ENCODE results near the gene GPATCH2L.

GPATCH2L gene

DNA sequence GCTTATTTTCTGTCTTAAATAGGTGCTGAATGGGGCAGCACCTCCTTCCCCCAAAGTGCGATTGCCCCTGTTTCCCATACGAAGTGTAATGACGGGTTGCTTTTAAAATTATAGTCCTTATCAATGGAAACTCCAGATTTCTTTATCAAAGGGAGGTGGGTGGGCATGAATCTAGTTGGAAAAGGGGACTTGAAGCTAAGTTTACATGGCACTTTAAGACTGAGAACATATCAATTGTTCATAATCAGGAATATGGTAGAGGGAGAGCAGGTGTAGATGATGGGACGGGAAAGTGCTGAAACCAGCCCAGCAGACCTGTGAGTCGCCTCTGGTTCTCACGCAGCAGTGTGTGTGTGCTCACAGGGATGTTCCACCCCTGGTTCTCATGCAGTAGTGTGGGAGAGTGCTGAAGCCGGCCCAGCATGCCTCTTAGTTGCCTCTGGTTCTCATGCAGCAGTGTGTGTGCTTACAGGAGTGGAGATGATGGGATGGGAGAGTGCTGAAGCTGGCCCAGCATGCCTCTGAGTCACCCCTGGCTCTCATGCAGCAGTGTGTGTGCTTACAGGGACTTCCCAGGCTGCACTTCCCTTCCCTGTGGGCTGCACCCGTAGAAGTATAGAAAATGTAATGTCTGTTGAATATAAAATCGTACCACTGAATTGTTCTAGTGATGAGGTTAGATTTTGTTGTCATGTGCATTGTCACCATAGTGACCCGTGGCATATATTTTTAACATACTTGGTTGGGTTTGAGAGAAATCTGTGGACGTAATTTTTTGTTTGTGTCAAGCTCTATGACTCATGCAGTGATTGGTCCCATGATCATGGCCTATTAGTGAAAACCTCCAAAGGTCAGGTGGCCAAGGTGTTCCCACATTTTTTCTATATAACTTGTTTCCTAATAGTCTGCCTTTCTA is 51.6 kb downstream of the GPATCH2L start:
- DNase-seq: no peak

DNA sequence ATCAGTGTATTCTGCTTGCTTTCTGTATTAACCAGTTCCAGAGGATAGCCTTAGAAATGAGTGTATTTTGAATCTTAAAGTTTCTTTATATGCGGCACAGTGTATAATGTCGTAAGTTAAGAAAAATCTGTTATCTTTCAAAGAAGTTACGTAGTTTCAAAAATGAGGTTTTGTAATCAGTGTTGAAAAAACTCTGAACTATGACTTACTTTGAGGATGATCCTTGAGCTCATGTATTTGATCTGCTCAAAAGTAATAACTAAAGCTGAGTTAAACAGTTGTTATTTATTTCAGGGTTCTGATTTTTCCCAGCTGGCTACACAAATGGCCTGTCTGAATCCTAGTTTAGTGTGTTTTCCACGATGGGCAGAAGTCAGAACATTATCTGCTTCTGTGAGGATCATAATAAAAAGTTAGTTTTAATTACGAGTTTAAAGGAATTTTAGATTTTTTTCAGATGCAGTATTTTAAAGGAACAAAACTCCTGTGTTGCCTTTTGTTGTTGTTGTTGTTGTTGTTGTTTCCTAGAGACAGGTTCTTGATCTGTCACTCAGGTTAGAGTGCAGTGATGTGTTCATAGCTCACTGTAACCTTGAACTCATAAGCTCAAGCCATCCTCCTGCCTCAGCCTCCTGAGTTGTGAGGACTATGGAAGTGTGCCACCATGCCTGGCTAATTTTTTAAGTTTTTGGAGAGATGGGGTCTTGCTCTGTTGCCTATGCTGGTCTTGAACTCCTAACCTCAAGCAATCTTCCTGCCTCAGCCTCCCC is 52.9 kb downstream of the GPATCH2L start:
- no peak for DNase-seq

DNA sequence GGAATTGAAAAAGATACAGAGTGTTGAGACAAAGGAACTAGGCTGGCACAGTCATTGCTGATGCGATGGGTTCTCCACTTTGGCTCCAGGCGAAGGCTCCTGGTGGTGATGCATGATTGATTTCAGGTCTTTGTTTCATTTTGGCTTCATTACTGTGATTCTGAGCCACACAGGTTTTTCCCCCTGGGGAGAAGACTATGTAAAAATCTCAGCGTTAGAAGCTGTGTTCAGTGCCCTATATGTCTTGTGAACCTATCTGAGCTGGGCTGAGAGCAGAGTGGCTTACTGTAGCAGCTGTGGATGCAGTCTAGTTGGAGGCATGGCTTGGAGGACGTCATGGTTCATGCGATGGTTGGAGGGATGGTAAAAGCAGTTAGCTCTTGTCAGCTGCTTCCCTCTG is 54.0 kb downstream of the GPATCH2L start:
- DNase-seq: no peak

DNA sequence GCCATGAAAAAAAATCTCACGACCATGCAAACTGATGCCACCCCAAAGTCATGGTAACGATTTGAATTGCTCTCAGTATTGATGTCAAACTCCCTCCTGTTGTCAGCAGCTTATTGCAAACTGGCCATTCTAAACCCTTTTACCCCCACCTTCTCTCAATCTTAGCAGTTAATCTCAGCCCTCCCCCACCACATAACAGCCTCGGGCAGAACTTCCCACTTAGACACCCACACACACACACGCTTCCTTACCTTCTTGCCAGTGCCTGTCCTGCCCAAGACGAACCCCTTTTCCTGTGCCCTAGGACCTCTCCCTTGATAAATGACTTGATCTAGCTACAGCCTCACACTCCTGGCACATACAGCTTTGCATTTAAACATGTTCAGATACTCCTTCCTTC is 56.6 kb downstream of the GPATCH2L start:
- no peak for DNase-seq

DNA sequence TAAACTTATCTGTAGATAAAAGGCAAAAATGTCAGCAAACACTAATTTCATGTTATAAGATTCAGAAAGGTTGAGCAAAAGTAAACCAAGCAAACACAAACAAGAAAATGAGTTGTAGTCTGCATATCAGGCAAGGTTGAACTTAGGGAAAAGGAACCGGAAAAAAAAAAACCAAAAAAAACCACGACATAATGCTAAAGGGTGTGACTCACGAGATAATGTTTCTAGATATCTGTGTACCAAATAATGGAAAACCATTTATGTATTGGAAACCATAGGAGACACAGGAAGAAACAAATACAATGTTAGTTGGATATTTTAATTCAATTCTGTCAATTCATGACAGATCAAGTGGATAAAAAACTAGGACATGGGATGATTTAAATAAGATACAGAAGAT is 60.5 kb downstream of the GPATCH2L start:
- DNase-seq: no peak

DNA sequence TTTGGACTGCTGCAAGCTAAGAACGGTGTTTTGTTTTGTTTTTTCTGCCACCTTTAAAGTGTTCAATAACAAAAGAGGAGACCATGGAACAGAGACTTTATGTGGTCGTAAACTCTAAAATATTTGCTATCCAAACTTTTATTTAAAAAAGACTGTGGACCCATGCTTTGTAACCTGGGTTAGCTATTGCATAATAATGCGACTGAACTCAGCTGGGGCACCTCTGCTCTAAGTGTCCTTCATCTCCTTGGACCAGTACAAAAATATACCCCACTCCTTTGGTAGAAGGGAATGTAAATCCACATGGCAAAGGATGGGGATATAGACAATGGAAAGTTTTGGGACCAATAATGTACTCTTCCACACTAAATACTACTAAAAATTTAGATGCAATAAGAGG is 65.5 kb downstream of the GPATCH2L start:
- DNase-seq: no peak

DNA sequence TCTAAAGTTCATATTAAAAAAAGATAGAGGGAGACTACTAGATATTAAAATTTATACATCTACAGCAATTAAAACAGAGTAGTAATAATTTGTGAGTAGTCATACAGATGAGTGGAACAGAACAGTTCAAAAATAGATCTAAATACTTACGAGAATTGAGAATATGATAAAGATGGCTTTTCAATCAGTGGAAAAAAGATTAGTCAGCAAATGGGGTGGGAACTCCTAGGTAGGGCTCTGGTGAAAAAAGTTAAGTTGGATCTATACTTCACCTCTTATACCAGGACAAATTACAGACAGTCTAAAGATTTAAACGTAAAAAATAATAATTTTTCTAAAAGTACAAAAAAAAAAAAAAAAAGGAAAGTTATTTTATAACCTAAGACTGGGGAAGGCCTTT is 66.9 kb downstream of the GPATCH2L start:
- no peak for DNase-seq

DNA sequence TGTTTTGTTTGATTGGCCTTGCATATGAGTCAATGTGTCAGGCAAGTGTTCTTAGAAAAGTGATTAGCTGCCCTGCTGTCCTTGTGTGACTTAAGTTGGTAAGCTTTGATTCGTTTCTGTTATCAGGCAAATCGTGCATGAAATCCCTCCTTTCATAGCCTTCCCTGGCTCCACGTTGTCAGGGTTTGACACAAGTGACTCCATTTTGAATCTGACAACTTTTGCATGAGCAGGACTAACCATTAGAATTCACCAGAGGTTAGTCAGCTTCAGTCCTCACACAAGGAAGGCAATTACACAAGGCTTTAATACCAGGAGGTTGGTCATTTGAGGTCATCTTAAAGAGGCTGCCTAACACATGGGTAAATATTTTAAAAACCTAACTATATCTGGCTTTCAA is 68.2 kb downstream of the GPATCH2L start:
- no peak for DNase-seq

DNA sequence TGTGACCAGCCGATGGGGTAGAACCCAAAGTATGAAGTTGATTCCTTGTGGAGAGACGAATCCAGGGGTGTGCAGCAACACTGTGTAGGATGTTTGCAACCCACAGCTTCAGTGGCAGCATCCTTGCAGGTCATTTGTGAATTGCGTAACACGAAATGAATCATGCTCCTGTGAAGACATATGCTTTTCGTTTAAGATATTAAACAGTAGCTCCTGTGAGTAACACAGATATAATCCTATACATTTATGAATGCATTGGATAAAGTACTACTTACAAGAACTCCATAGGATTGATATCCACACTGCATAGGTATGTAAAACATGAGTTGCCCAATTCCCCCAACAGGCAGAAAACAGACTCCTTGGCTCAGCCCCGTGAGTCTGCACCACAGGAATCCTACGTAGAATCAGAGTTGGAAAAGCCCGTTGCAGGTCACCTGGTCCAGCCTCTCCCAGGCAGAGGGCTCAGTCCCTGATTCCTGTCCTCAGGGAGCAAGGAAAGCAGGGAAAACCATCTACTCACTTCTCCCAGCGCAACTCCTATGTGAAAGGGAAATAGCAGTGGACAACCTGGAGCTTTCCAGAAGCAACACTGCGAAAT is 75.8 kb downstream of the GPATCH2L start:
- DNase-seq: no peak

DNA sequence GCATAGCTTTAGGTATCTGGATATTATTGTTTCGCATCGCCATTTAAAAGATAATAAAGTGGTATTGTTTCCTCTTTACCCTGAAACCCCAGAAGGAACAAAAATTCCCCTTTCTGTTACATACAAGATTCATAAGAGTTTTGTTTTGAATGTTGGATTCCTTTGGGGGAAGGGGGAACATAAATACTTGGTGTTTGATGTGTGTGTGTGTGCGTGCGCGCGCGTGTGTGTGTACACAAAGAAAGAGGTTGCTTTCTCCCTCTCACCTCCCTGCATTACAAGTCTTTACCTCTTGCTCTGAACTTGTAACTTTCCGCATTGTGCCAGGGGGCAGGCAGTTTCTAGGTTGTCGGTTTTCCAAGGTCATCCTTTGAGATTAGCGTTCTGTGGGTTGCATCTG is 76.4 kb downstream of the GPATCH2L start:
- no peak for DNase-seq

DNA sequence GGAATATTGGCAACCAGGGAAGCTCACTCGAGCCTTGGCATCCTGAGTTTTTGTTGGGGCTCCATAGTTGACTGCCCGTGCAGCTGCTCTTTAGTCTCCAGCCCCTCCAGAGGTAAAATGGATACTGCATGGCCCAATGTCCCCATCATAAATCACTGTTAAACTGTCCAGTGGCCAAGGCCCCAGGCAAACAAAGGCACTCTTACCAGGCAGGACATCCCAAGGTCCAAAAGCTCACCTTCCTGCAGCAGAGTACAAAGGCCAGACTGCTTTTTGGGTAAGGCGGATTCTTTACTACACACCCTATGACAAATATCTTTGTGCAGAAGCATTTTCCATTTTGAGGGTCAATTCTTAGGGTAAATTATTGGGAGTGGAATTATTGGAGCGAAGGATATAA is 81.1 kb downstream of the GPATCH2L start:
- DNase-seq: no peak

DNA sequence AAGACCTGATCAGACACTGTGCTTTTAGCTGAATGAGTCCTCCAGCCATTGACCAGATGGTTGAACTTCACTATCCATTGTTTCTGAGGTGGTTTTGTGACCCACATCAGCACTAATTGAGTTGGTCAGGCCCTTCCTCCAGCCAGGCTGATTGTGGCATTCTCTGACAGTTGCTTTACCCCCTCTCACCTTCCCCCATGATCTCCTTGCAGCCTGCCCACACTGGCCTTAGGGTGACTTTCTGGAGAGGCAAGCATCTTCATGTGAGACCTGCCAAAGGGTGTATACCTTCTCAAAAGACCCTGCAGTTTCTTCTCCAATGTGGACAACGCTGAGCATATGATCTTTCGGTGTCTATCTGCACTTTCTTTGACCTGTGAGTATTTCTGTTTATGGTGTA is 83.9 kb downstream of the GPATCH2L start:
- DNase-seq: no peak

DNA sequence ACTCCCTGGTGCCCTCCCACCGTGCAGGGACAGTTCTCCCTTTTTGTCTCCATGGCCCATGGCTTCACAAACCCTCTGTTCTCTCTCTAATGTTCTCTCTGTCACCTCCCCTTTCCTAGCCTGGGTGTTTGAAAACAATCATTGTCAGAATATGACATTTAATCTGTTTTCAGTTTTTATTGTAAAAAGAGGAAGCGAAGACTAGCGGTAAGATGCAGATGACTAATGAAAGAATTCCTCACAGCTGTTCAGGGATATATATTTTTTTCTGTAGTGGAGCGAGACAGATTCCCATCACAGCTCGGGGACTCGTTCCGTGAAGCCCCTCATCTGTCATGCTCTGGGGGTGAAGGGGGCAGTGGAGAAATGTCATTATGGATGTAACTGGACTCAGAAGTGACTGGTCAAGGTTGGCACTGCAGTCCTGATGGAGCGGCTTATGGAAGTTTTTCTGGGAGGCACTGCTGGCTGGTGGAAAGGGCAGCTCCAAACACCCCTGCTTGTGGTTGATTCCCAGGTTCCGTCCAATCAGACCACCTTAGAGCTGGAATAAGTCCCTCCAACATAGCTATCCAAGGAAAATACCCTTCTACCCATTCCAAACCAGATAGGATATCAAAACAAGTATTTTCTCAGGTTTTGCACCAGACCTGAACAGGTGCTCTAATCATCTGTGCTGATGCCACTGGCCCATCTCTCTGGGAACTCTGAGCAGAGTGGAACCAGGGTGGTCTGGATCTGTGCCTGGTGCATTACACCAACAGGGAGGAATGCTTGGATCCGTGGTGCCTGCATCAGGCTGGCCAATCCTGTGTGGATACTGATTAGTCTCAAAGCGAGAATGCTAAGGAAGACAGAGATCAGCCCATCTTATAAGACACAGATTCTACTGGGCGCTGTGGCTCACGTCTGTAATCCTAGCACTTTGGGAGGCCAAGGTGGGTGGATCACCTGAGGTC is 84.7 kb downstream of the GPATCH2L start:
- DNase-seq: no peak

DNA sequence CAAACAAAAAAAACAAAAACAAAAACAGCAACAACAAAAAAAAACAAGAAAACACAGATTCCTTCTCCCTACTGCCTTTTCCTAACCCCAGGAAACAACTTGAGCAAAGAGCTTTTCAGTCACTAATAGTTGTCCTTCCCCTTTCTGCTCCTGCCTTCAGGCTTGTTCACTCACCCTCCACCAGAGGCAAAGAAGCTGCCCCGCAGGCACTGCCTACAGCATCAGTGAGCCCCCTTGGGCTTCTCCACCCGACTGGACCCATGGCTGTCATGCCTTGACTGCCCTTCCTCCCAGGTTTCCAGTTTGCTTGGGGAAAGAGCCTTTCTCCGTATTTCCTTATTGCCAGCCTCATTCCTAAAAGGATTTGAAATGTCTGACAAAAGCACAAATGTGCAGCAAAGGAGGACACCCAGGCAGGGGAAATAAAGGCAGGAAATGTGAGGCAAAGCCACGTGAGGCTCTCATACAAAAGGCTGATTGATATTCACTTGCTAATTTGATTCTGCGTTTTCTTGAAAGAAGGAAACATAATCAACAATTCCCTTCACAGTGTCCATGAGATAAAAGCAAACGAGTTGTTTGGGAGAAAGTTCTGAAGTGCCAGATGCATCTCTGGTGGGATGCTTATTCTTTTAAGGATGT is 85.7 kb downstream of the GPATCH2L start:
- no peak for DNase-seq

DNA sequence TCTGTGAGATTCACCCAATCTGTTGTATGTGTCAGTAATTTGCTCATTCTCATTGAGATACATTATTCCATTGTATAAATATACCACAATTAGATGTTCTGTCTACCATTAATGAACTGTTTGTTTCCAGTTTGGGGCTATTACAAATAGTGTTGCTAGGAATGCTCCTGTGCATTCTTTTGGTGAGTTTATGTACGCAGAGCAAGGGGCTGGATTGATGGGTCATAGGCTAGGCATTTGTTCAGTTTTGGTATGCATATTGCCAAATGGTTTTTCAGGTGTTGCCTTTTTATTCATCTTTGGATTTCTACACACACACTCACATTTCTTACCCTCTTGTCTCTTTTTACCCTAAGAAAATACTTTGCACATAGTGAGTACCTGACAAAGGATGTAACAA is 93.4 kb downstream of the GPATCH2L start:
- no peak for DNase-seq

DNA sequence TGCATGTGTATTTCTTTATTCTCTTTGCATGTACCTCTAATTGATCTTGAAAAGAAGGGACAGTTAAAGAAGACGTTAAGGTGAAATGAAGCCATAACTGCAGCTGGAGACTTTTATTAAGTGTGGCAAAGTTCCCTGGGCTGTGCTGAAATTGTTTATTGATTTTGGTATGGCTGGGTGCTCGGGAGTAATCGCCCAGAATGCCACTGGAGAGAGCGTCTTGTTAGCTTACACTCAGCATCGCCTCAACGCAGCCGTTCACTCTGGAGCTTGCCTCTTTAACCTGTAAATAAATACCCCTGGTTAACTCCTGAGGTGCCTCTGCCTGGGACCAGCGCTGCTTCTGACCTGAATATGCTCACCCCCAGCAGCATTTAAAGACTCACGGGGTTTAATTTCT is 98.6 kb downstream of the GPATCH2L start:
- DNase-seq: no peak

DNA sequence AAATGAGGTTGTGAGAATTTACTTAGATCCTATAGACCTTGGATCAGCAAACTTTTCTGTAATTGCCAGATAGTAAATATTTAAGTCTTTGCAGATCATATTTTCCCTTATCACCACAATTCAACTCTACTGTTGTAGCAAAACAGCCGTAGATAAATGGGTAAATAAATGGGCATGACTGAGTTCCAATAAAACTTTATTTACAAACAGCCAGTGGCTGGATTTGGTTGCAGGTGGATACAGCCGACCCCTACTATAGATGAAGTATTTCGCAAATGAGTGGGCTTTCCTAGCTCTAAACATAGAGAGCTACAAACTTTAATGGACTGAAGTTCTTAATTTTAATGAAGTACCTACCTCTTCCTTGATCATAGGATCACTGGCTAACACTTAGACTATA is 100.7 kb downstream of the GPATCH2L start:
- no peak for DNase-seq

DNA sequence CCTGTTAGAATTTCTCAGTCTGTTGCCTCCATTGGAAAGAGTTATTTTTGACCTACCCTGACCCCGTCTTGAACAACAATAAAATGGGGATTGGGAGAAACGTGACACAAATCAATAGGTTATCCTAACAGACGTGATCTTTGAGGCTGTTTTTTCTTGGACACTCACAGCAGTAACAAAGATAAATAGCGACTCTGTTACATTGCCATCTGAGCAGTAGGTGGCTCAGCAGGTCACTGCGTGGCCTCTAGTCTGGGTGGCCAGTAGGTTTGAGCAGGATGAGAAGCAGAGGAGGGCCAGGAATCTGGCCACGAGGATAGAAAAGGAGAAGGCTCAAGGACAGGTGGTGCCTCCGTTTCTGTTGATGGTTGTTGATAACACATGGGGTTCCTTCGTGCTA is 101.4 kb downstream of the GPATCH2L start:
- DNase-seq: no peak

DNA sequence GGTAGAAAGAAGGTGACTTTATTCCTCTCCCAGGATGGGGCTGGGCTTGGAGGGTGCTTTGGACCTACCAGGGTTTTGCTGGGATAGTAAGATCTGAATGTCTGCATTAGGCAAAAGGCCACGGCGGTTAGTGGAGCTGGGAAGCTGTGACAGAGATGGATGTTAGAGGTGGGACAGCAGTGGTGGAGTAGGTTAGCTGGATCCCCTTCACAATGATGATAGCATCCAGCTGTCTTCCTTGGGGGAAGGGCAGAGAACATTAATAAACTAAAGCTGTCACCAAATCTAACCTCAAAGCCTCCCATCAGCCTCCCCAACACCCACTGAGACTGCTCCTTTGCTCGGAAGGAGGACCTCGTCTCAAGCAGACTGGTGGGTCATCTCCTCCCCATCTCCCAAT is 104.8 kb downstream of the GPATCH2L start:
- DNase-seq: no peak

DNA sequence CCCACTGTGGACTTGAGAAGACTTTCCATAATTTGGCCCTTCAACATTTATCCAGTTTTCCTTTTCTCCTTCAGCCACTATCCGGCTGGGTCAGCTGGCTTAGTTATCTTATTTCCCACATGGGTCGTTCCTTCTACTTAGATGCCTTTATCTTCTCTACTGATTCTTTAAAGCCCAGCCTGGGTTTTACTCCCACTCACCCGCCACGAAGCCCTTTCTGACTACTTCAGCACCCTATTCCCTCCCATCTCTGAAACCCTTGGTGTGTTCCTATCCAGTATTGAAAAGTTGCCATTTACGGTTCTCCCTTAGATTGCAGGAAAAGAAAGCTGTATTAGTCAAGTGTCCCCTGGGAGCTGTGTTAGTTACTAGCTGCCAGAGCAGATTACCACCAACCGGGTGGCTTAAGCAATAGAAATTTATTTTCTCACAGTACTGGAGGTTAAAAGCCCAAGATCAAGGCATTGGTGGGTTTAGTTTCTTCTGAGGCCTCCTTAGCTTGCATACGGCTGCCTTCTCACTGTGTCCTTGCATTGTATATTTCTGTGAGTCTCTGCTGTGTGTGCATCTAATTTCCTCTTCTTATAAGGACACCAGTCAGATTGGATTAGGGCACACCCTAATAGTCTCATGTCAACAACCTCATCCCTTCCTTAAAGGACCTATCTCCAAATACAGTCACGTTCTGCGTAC is 105.5 kb downstream of the GPATCH2L start:
- DNase-seq: no peak

DNA sequence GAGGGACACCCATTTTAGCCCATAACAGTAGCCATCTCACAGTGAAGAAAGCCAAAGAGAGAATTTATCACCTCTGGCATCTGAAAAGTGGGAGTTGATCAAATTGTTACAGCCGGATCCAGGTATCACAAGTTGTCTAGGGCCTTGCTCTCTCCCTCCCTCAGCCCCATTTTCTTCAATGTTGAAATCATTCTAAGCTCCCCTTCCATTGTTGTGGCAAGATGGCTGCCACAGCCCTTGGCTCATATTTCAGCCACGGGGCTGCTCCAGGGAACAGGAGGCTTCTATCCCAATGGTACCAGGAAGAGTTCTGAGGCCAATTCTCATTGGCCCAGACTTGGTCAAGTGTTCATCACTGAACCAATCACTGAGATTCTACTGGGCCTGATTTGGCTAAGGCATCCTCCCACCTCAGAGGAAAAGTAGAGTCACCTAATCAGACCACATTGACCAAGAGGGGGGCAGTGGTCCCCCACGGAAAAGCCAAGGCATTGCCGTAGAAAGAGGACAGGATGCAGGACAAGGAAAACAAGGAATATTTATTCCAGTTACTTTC is 106.2 kb downstream of the GPATCH2L start:
- no peak for DNase-seq

Data from CD4-positive, alpha-beta T cell treated with Interleukin-4 for 1 hour (primary cell).